Ishikawa (cell line): Measurements from ENCODE around the gene HDAC9.

ENCODE experiments used
- CEBPB ChIP-seq: IDR thresholded peaks from 2 replicates; pipeline ENCODE4 v1.6.1; 2012
- EGR1 ChIP-seq: IDR thresholded peaks from 2 replicates; pipeline ENCODE4 v1.6.1; 2012
- MAX ChIP-seq: IDR thresholded peaks from 2 replicates; pipeline ENCODE4 v1.6.1; 2012
- RAD21 ChIP-seq: IDR thresholded peaks from 2 replicates; pipeline ENCODE4 v1.6.1; 2012; ENCODE audit warnings: low read depth
- REST ChIP-seq: IDR thresholded peaks from 2 replicates; pipeline ENCODE4 v1.6.1; 2012; ENCODE audit warnings: low read depth, mild to moderate bottlenecking
- TAF1 ChIP-seq: IDR thresholded peaks from 2 replicates; pipeline ENCODE4 v1.6.1; 2012; ENCODE audit warnings: low read depth, mild to moderate bottlenecking
- TEAD4 ChIP-seq: IDR thresholded peaks from 2 replicates; pipeline ENCODE4 v1.6.1; 2012
- YY1 ChIP-seq: IDR thresholded peaks from 2 replicates; pipeline ENCODE4 v1.6.1; 2012; ENCODE audit warnings: low read depth
- ZBTB7A ChIP-seq: IDR thresholded peaks from 2 replicates; pipeline ENCODE4 v1.6.1; 2012; ENCODE audit warnings: low read depth

GRCh38 chr7:18469316-18469715, 26.2 kb upstream of the HDAC9 start:
- no peak for TF ChIP-seq REST
- TF ChIP-seq TEAD4: no peak
- no peak for TF ChIP-seq EGR1
- no peak for TF ChIP-seq ZBTB7A
- TF ChIP-seq TAF1: no peak
- TF ChIP-seq CEBPB: no peak
- no peak for TF ChIP-seq MAX
- TF ChIP-seq RAD21: no peak
- TF ChIP-seq YY1: no peak
